HG02623 (cell line): Measurements from ENCODE around the gene BCAS3.
"Not testable (repeated sequence)": the region's sequence is repeated elsewhere in the genome, so short reads cannot be mapped to it uniquely, and the experiment has no call there.

Experiments used
- ATAC-seq: cut with Tn5 transposase; IDR thresholded peaks from one replicate; pipeline ENCODE4 v1.9.1; 2021; ENCODE audit warnings: moderate library complexity; ENCODE audit not compliant: unreplicated experiment

BCAS3 gene

GRCh38 chr17:60862482-60862881 lies 184.8 kb downstream of the BCAS3 start:
- no peak for ATAC-seq

GRCh38 chr17:60863892-60864707 lies 186.4 kb downstream of the BCAS3 start:
- ATAC-seq, result no peak

- ATAC-seq, result no peak
These were observed 187.0 kb downstream of the BCAS3 start for GRCh38 chr17:60864708-60865005.

GRCh38 chr17:60874772-60875171 lies 197.1 kb downstream of the BCAS3 start:
- no peak for ATAC-seq

- not testable (repeated sequence) for ATAC-seq
These were observed 209.3 kb downstream of the BCAS3 start for GRCh38 chr17:60886731-60887613.

GRCh38 chr17:60887614-60888028 lies 210.0 kb downstream of the BCAS3 start:
- no peak for ATAC-seq

- no peak for ATAC-seq
These were observed 211.4 kb downstream of the BCAS3 start for GRCh38 chr17:60888812-60889709.

- ATAC-seq, result no peak
These were observed 213.5 kb downstream of the BCAS3 start for GRCh38 chr17:60891149-60891548.

- ATAC-seq, result no peak
These were observed 215.8 kb downstream of the BCAS3 start for GRCh38 chr17:60893475-60893874.

GRCh38 chr17:60896996-60897395 lies 219.3 kb downstream of the BCAS3 start:
- ATAC-seq, result no peak

- ATAC-seq, result no peak
These were observed 221.5 kb downstream of the BCAS3 start for GRCh38 chr17:60899115-60899514.

GRCh38 chr17:60900688-60901087 lies 223.0 kb downstream of the BCAS3 start:
- no peak for ATAC-seq

GRCh38 chr17:60901242-60901641 lies 223.6 kb downstream of the BCAS3 start:
- ATAC-seq, result no peak

- no peak for ATAC-seq
These were observed 224.2 kb downstream of the BCAS3 start for GRCh38 chr17:60901806-60902205.

- no peak for ATAC-seq
These were observed 224.7 kb downstream of the BCAS3 start for GRCh38 chr17:60902399-60902798.

- no peak for ATAC-seq
These were observed 226.9 kb downstream of the BCAS3 start for GRCh38 chr17:60904582-60904981.

- no peak for ATAC-seq
These were observed 228.1 kb downstream of the BCAS3 start for GRCh38 chr17:60905709-60906108.

GRCh38 chr17:60908324-60908723 lies 230.7 kb downstream of the BCAS3 start:
- no peak for ATAC-seq

GRCh38 chr17:60909405-60909804 lies 231.8 kb downstream of the BCAS3 start:
- no peak for ATAC-seq

GRCh38 chr17:60910415-60910814 lies 232.8 kb downstream of the BCAS3 start:
- no peak for ATAC-seq

- no peak for ATAC-seq
These were observed 236.4 kb downstream of the BCAS3 start for GRCh38 chr17:60914078-60914477.
